ENCODE measurements around the gene FBH1. TPM values are rescaled to one million over a fixed set of nuclear protein-coding genes. Genes with fewer than 3 reads are reported as not detected.
A peak's percentile ranks its signal among the peaks of the same experiment; 100 is the strongest.

Gene FBH1
- total RNA-seq (2014; rRNA removed; shearing (Covaris generic)) (84.0 and 90.8 TPM in 2 replicates), polyA plus RNA-seq (2016; fragmentation: Nextera tagmentation; extraction: Ambion mirVana) (62.5 and 68.0 TPM in 2 replicates)
- long read RNA-seq, transcript FBH1-201 (21 exons, 3,560 nt): major isoform, 6 of 15 reads
- long read RNA-seq, partial matches to known transcripts: 3 of 15 reads
- long read RNA-seq, other reads (novel, unspliced or antisense): 6 of 15 reads

DNA sequence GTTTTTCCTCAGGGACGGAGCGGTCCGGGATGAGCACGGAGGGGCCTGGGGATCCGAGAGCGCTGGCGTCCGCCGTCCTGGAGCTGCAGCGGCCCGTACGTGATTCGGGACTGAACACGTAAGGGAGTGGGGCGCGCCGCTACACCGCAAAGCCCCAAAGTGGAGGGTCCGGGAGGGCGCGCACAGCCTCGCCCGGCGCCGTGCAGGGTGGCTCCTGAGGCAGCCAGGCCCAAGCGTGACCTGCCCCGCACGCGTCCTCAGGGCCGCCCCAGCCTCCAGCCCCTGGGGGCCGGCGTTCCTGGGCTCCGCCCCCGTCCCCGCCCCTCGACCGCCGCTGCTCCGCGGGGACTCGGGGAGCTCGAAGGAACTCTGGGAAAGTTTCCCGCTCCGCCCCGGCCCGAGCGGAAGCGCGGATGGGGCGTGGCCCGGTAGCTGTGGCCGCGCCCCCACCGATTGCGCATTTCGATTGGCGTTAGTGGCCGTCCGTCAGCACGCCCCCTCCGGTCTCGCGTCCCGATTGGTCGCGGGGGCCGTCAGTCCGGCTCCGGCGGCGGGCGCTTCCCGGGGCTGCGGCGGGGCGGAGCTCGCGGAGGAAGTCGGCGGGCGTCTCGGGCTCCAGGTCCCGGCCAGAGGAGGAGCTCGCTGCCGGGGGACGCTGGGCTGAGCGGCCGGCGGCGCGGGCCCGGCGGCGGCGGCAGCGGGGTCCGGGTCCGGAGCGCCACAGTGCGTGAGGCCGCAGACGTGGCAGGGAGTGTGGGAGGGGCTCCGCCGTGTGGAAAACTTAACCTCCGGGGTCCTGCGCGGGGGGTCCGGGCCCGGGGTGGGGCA lies at the start of gene FBH1, which contains the start of gene ANKRD16:
FBH1 (plus strand) TSS at position 620 of the 828 bp plus-strand sequence; CDS start at position 723, 103 bp downstream.
ANKRD16 (minus strand) TSS at position 270 of the 828 bp plus-strand sequence. CDS start 539 bp downstream, outside the sequence.
- peaks cover 41% of the 10 kb centered on the region for H4K20me1 ChIP-seq (replicated peaks; ENCODE audit: insufficient read depth)
- peaks cover 3% of the 10 kb centered on the region; the same call in 1 of the 2 replicates for H3F3A ChIP-seq (replicated peaks; ENCODE audit: low read depth)
- peak within 1 kb of the TSS; percentile 94 for H2AFZ ChIP-seq
- peak within 1 kb of the TSS; percentile 66; the same call in 1 of the 2 replicates for H3K27ac ChIP-seq (ENCODE audit: low read depth)
- H3K4me1 ChIP-seq (ENCODE audit: insufficient read depth): peaks cover 13% of the 10 kb centered on the region
- Mint-ChIP-seq H3K4me1 (peaks cover 30% of the 10 kb centered on the region), H3K27me3 (ENCODE audit: insufficient read depth, low read depth, poor library complexity) (peaks cover 7% of the 10 kb centered on the region), H3K4me3 (peak within 1 kb of the TSS; percentile 98), H3K36me3 (ENCODE audit: low read depth) (peaks cover 41% of the 10 kb centered on the region), H3K9me3 (no peaks in the 10 kb centered on the region), H3K27ac (peak within 1 kb of the TSS; percentile 93)
- TF ChIP-seq NANOG (IDR thresholded peaks at IDR 0.05; ENCODE audit: borderline replicate concordance): no peak
- TF ChIP-seq, protein P1, sequence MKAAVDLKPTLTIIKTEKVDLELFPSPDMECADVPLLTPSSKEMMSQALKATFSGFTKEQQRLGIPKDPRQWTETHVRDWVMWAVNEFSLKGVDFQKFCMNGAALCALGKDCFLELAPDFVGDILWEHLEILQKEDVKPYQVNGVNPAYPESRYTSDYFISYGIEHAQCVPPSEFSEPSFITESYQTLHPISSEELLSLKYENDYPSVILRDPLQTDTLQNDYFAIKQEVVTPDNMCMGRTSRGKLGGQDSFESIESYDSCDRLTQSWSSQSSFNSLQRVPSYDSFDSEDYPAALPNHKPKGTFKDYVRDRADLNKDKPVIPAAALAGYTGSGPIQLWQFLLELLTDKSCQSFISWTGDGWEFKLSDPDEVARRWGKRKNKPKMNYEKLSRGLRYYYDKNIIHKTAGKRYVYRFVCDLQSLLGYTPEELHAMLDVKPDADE (IDR thresholded peaks at IDR 0.05): peak; percentile 54
- TF ChIP-seq CREB1 (CRISPR knock-in tag; IDR thresholded peaks at IDR 0.05; ENCODE audit: low read depth): peak; percentile 87
- TF ChIP-seq ZNF331 (CRISPR knock-in tag; IDR thresholded peaks at IDR 0.05; ENCODE audit: low read depth): no peak
- TF ChIP-seq POLR2AphosphoS5 (IDR thresholded peaks at IDR 0.05; ENCODE audit: low read depth): peak; percentile 94
- no peak for TF ChIP-seq EZH2 (IDR thresholded peaks at IDR 0.05; ENCODE audit: low read depth, unreplicated experiment)
- TF ChIP-seq, protein P2, sequence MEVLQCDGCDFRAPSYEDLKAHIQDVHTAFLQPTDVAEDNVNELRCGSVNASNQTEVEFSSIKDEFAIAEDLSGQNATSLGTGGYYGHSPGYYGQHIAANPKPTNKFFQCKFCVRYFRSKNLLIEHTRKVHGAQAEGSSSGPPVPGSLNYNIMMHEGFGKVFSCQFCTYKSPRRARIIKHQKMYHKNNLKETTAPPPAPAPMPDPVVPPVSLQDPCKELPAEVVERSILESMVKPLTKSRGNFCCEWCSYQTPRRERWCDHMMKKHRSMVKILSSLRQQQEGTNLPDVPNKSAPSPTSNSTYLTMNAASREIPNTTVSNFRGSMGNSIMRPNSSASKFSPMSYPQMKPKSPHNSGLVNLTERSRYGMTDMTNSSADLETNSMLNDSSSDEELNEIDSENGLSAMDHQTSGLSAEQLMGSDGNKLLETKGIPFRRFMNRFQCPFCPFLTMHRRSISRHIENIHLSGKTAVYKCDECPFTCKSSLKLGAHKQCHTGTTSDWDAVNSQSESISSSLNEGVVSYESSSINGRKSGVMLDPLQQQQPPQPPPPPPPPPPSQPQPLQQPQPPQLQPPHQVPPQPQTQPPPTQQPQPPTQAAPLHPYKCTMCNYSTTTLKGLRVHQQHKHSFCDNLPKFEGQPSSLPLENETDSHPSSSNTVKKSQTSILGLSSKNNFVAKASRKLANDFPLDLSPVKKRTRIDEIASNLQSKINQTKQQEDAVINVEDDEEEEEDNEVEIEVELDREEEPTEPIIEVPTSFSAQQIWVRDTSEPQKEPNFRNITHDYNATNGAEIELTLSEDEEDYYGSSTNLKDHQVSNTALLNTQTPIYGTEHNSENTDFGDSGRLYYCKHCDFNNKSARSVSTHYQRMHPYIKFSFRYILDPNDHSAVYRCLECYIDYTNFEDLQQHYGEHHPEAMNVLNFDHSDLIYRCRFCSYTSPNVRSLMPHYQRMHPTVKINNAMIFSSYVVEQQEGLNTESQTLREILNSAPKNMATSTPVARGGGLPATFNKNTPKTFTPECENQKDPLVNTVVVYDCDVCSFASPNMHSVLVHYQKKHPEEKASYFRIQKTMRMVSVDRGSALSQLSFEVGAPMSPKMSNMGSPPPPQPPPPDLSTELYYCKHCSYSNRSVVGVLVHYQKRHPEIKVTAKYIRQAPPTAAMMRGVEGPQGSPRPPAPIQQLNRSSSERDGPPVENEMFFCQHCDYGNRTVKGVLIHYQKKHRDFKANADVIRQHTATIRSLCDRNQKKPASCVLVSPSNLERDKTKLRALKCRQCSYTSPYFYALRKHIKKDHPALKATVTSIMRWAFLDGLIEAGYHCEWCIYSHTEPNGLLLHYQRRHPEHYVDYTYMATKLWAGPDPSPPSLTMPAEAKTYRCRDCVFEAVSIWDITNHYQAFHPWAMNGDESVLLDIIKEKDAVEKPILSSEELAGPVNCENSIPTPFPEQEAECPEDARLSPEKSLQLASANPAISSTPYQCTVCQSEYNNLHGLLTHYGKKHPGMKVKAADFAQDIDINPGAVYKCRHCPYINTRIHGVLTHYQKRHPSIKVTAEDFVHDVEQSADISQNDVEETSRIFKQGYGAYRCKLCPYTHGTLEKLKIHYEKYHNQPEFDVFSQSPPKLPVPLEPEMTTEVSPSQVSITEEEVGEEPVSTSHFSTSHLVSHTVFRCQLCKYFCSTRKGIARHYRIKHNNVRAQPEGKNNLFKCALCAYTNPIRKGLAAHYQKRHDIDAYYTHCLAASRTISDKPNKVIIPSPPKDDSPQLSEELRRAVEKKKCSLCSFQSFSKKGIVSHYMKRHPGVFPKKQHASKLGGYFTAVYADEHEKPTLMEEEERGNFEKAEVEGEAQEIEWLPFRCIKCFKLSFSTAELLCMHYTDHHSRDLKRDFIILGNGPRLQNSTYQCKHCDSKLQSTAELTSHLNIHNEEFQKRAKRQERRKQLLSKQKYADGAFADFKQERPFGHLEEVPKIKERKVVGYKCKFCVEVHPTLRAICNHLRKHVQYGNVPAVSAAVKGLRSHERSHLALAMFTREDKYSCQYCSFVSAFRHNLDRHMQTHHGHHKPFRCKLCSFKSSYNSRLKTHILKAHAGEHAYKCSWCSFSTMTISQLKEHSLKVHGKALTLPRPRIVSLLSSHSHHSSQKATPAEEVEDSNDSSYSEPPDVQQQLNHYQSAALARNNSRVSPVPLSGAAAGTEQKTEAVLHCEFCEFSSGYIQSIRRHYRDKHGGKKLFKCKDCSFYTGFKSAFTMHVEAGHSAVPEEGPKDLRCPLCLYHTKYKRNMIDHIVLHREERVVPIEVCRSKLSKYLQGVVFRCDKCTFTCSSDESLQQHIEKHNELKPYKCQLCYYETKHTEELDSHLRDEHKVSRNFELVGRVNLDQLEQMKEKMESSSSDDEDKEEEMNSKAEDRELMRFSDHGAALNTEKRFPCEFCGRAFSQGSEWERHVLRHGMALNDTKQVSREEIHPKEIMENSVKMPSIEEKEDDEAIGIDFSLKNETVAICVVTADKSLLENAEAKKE (CRISPR knock-in tag; IDR thresholded peaks at IDR 0.05): no peak
- TF ChIP-seq REST (IDR thresholded peaks at IDR 0.05; ENCODE audit: unreplicated experiment): peak; percentile 3
- peak within 1 kb of the TSS; percentile 98 for H3K4me2 ChIP-seq
- H3K27me3 ChIP-seq (ENCODE audit: insufficient read depth): no peaks in the 10 kb centered on the region
- H3K4me3 ChIP-seq: peak within 1 kb of the TSS; percentile 90
- ATAC-seq (peak; percentile 88), DNase-seq (ENCODE audit: low spot score) (peak; percentile 99)
- peaks cover 61% of the 10 kb centered on the region for H3K79me2 ChIP-seq (replicated peaks; ENCODE audit: insufficient read depth)
- peaks cover 14% of the 10 kb centered on the region for H3K36me3 ChIP-seq (ENCODE audit: insufficient read depth)
- H3K9me2 ChIP-seq (ENCODE audit: insufficient read depth): no peaks in the 10 kb centered on the region
